ENCODE results near the gene PRKD1.

DNA sequence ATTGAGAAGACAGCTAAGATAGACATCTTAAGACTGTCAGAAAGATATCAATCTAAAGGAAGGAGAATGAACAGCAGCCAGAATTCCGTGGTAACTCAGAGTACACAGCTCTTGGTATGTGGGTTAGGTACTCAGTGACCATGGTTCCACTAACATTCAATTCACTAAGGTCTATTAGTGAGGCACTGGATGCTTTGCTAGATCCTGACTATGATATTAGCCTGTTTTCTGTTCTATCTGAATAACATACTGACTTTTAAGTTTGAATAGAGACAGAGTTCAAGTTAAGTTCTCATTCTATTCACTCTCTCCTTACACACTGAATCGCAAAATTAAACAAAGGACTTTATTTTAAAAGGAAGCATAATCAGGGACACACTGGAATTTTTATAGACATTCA lies 106.4 kb downstream of the PRKD1 start:
- TF ChIP-seq POLR2AphosphoS5 (IDR thresholded peaks at IDR 0.05; ENCODE audit: low read depth, low read length), result no peak
- TF ChIP-seq TAF1 (IDR thresholded peaks at IDR 0.05; ENCODE audit: low read depth, low read length), result no peak
